Measurements from ENCODE around the gene NGFR. TPM values are rescaled to one million over a fixed set of nuclear protein-coding genes. Genes with fewer than 3 reads are reported as not detected.
A peak's percentile ranks its signal among the peaks of the same experiment; 100 is the strongest.

Gene NGFR
- total RNA-seq, 1 donor from 2014 or later, result 14.7 TPM

DNA sequence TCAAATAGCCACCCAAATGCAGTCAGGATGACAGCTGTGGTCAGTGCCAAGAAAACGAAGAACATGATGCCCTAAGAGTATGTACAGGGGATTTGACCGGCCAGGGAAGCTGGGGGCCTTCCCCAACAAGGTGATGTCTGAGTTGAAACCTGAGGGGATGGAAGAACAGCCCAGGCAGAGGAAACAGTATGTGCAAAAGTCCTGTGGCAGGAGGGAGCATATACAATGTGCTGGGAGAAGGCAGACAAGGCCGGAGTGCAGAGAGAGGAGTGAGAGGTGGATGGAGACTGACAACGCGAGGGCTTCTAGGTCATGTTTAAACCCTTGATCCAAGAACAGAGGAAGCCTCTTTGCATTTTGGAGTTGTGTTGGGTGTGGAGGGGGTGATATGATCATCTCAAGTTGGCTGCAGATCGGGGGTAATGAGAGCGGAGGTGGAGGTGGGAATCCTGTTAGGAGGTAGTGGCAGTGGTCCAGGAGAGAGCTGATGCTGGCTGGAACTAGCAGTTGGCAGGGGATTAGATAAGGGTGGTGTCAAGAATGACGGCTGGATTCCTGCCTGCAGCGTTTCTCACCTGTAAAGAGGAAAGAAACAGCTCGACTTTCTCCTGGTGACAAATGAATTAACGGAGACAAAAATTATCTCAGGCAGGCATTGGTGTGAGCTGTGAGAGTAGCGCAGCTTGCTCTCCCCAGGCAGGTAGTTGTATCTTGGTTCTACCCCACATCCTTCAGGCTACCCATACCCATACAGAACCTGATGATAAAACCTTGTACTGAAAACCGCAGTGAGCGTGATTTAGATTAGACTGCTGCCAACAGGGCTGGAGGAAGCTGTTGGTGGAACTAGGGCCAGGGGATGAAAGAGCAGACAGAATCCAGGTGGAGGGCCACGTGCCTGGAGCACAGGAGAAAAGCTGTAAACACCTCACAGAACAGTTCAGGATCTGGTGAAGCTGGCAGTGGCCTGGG lies 37.2 kb upstream of the NGFR start:
- peaks cover 18% of the 10 kb centered on the region for H3K4me1 Mint-ChIP-seq
- H3K27me3 Mint-ChIP-seq (ENCODE audit: low read depth), result peaks cover 52% of the 10 kb centered on the region

GRCh38 chr17:49459401-49459984 lies 35.6 kb upstream of the NGFR start:
- Mint-ChIP-seq H3K4me1 (peaks cover 18% of the 10 kb centered on the region), H3K27ac (no peak overlapping the region), H3K9me3 (peaks cover 4% of the 10 kb centered on the region), H3K4me3 (no peak overlapping the region), H3K27me3 (ENCODE audit: low read depth) (peaks cover 61% of the 10 kb centered on the region), H3K36me3 (no peaks in the 10 kb centered on the region)
- DNase-seq (ENCODE audit: low spot score in 2 of 2, unreplicated experiment in 2 of 2), result no peak
- TF ChIP-seq, protein P1, sequence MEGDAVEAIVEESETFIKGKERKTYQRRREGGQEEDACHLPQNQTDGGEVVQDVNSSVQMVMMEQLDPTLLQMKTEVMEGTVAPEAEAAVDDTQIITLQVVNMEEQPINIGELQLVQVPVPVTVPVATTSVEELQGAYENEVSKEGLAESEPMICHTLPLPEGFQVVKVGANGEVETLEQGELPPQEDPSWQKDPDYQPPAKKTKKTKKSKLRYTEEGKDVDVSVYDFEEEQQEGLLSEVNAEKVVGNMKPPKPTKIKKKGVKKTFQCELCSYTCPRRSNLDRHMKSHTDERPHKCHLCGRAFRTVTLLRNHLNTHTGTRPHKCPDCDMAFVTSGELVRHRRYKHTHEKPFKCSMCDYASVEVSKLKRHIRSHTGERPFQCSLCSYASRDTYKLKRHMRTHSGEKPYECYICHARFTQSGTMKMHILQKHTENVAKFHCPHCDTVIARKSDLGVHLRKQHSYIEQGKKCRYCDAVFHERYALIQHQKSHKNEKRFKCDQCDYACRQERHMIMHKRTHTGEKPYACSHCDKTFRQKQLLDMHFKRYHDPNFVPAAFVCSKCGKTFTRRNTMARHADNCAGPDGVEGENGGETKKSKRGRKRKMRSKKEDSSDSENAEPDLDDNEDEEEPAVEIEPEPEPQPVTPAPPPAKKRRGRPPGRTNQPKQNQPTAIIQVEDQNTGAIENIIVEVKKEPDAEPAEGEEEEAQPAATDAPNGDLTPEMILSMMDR (IDR thresholded peaks at IDR 0.05; ENCODE audit: unreplicated experiment), result no peak

More for the DNA sequence above, 37.2 kb upstream of the NGFR start:
- no peak for DNase-seq (ENCODE audit: low spot score in 2 of 2, unreplicated experiment in 2 of 2)
- peak overlapping the region; percentile 23 for H3K27ac Mint-ChIP-seq
- H3K36me3 Mint-ChIP-seq, result no peaks in the 10 kb centered on the region
- no peak overlapping the region for H3K4me3 Mint-ChIP-seq
- no peaks in the 10 kb centered on the region for H3K9me3 Mint-ChIP-seq
- TF ChIP-seq, protein P1 (IDR thresholded peaks at IDR 0.05; ENCODE audit: unreplicated experiment), result no peak

GRCh38 chr17:49460401-49460800 lies 34.7 kb upstream of the NGFR start:
- TF ChIP-seq, protein P1 (IDR thresholded peaks at IDR 0.05; ENCODE audit: unreplicated experiment), result no peak
- peaks cover 18% of the 10 kb centered on the region for H3K4me1 Mint-ChIP-seq

GRCh38 chr17:49461580-49461979 lies 33.5 kb upstream of the NGFR start:
- TF ChIP-seq, protein P1 (IDR thresholded peaks at IDR 0.05; ENCODE audit: unreplicated experiment), result no peak
- H3K27me3 Mint-ChIP-seq (ENCODE audit: low read depth), result peaks cover 65% of the 10 kb centered on the region
- H3K4me3 Mint-ChIP-seq, result no peak overlapping the region
- peaks cover 4% of the 10 kb centered on the region for H3K9me3 Mint-ChIP-seq
- no peaks in the 10 kb centered on the region for H3K36me3 Mint-ChIP-seq
- peaks cover 14% of the 10 kb centered on the region for H3K4me1 Mint-ChIP-seq
- DNase-seq (ENCODE audit: low spot score in 2 of 2, unreplicated experiment in 2 of 2), result no peak
- H3K27ac Mint-ChIP-seq, result no peak overlapping the region

More at GRCh38 chr17:49460401-49460800, 34.7 kb upstream of the NGFR start:
- H3K27me3 Mint-ChIP-seq (ENCODE audit: low read depth), result peaks cover 61% of the 10 kb centered on the region
- H3K4me3 Mint-ChIP-seq, result no peak overlapping the region
- peaks cover 4% of the 10 kb centered on the region for H3K9me3 Mint-ChIP-seq
- H3K27ac Mint-ChIP-seq, result no peak overlapping the region
- H3K36me3 Mint-ChIP-seq, result no peaks in the 10 kb centered on the region
- no peak for DNase-seq (ENCODE audit: low spot score in 2 of 2, unreplicated experiment in 2 of 2)

GRCh38 chr17:49464049-49464448 lies 31.0 kb upstream of the NGFR start:
- TF ChIP-seq, protein P1 (IDR thresholded peaks at IDR 0.05; ENCODE audit: unreplicated experiment), result no peak
- DNase-seq (ENCODE audit: low spot score in 2 of 2, unreplicated experiment in 2 of 2), result no peak
- no peaks in the 10 kb centered on the region for H3K36me3 Mint-ChIP-seq
- peaks cover 12% of the 10 kb centered on the region for H3K4me1 Mint-ChIP-seq
- peaks cover 63% of the 10 kb centered on the region for H3K27me3 Mint-ChIP-seq (ENCODE audit: low read depth)
- H3K4me3 Mint-ChIP-seq, result no peak overlapping the region
- H3K27ac Mint-ChIP-seq, result no peak overlapping the region
- H3K9me3 Mint-ChIP-seq, result peaks cover 4% of the 10 kb centered on the region
